ENCODE data around the gene FAM168A. TPM values are rescaled to one million over a fixed set of nuclear protein-coding genes. Genes with fewer than 3 reads are reported as not detected.

Gene FAM168A
- total RNA-seq, 1 experiment from 2014 or later, result 12.9 TPM

DNA sequence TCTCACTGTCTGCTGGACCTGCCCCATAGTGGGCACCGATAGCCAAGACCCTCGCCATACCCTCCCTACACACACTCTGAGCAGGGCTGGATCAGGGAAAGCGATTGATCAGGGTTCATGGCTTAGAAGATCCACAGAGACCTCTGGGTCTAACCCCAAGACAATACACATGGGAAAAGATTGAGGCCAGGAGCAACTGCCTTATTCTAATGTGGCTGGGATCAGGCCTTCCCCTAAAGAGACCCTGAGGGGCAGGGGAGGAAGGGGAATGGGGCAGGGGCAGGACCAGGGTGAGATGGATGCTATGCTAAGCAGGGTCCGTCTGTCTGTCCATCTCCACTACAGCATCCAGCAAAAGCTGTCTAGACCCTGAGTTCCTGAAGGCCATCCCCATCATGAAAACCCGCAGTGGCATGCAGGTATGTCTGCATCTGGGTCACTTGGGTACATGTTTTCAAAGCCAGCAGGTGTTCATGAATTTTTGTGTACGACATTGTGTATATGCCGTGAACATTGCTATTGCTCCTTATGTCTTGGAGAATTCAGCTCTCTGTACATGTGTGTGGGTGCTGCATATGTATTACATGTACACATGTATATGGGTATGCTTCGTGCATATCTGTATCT lies 237.1 kb downstream of the FAM168A start:
- H3K4me2 ChIP-seq (ENCODE audit: low read depth, low read length, poor library complexity, severe bottlenecking), result no peak overlapping the region
- H3K9me2 ChIP-seq (replicated peaks; ENCODE audit: insufficient read depth, low read length), result no peaks in the 10 kb centered on the region
- H3K27ac ChIP-seq (ENCODE audit: low read length), result no peak overlapping the region
- H3K9me3 ChIP-seq (ENCODE audit: low read length), result no peaks in the 10 kb centered on the region
- peaks cover 1% of the 10 kb centered on the region for H3K4me1 ChIP-seq (ENCODE audit: low read length)
- no peaks in the 10 kb centered on the region for H3K79me2 ChIP-seq (ENCODE audit: low read length)
- H4K20me1 ChIP-seq (ENCODE audit: insufficient read depth, low read depth, low read length), result no peaks in the 10 kb centered on the region
- H3K36me3 ChIP-seq (ENCODE audit: insufficient read depth, low read length), result no peaks in the 10 kb centered on the region
- H2AFZ ChIP-seq (ENCODE audit: low read length), result no peak overlapping the region
- H3K9ac ChIP-seq (ENCODE audit: low read length), result no peak overlapping the region
- H3K27me3 ChIP-seq (ENCODE audit: low read length), result no peaks in the 10 kb centered on the region
- no peak overlapping the region for H3K4me3 ChIP-seq (ENCODE audit: low read length)
- no peak for DNase-seq

DNA sequence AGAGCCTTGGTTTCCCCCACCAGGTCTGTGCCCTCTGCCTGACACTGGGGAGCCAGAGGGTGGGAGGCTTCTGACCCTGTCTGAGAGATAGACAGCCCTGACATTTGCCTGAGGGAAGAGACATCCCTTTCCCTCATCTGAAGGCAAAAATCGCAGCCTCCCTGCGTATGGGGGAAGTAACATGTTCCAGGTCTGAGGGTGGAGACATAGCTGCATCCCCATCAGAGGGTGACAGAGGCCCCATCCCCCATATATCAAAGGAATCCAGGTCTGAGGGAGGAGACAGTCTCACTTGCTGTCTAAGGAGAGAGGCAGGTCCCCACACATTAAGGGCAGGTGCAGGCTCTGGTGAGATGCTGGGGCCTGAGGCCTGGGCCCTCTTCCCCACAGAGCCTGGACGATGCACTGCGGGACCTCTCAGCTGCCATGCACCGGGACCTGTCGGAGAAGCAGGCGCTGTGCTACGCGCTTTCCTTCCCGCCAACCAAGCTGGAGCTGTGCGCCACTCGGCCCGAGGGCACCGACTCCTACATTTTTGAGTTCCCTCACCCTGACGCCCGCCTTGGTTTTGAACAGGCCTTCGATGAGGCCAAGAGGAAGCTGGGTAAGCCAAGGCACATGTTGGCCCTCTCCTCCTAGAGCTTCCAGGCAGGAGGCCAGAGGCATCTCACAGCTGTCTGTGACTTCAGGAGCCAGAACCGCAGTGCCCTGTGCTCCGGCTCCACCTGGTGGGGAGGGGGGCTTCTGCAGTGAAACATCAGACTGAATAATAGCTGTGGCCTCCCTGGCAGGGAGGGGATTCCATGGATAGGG lies 237.8 kb downstream of the FAM168A start:
- Histone ChIP-seq H4K20me1 (ENCODE audit: insufficient read depth, low read depth, low read length) (no peaks in the 10 kb centered on the region), H3K27me3 (ENCODE audit: low read length) (no peaks in the 10 kb centered on the region), H3K9me3 (ENCODE audit: low read length) (no peaks in the 10 kb centered on the region), H3K4me2 (ENCODE audit: low read depth, low read length, poor library complexity, severe bottlenecking) (no peak overlapping the region), H3K36me3 (ENCODE audit: insufficient read depth, low read length) (no peaks in the 10 kb centered on the region), H3K9me2 (replicated peaks; ENCODE audit: insufficient read depth, low read length) (no peaks in the 10 kb centered on the region), H3K9ac (ENCODE audit: low read length) (no peak overlapping the region), H3K4me1 (ENCODE audit: low read length) (no peaks in the 10 kb centered on the region), H2AFZ (ENCODE audit: low read length) (no peak overlapping the region), H3K79me2 (ENCODE audit: low read length) (no peaks in the 10 kb centered on the region), H3K27ac (ENCODE audit: low read length) (no peak overlapping the region), H3K4me3 (ENCODE audit: low read length) (no peak overlapping the region)
- DNase-seq, result peak; percentile 60

DNA sequence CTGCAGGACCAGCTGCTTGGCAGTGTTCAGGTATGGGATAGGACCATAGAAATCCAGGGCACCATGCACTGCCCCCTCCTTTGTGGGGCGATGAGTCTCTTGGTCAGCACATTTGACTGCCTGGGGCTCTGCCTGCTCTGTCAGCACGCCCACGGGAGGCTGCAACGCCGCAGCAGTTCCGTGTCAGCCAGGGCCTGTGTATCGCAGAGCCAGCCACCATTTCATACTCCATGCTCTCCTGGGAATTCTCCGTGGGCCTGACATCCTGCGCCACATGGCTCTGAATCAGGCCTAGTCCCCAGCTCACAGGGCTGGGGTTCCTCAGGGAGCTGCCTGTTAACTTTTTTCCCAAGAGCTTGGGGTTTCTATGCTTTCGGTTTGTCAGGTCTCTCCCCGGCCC lies 238.6 kb downstream of the FAM168A start:
- no peaks in the 10 kb centered on the region for H3K79me2 ChIP-seq (ENCODE audit: low read length)
- no peak overlapping the region for H3K4me3 ChIP-seq (ENCODE audit: low read length)
- DNase-seq, result no peak
- no peak overlapping the region for H3K9ac ChIP-seq (ENCODE audit: low read length)
- H3K9me3 ChIP-seq (ENCODE audit: low read length), result no peaks in the 10 kb centered on the region
- no peak overlapping the region for H3K27ac ChIP-seq (ENCODE audit: low read length)
- no peak overlapping the region for H3K4me2 ChIP-seq (ENCODE audit: low read depth, low read length, poor library complexity, severe bottlenecking)
- H3K27me3 ChIP-seq (ENCODE audit: low read length), result no peaks in the 10 kb centered on the region
- H3K4me1 ChIP-seq (ENCODE audit: low read length), result no peaks in the 10 kb centered on the region
- H4K20me1 ChIP-seq (ENCODE audit: insufficient read depth, low read depth, low read length), result no peaks in the 10 kb centered on the region
- H3K9me2 ChIP-seq (replicated peaks; ENCODE audit: insufficient read depth, low read length), result no peaks in the 10 kb centered on the region
- H3K36me3 ChIP-seq (ENCODE audit: insufficient read depth, low read length), result no peaks in the 10 kb centered on the region
- H2AFZ ChIP-seq (ENCODE audit: low read length), result no peak overlapping the region

DNA sequence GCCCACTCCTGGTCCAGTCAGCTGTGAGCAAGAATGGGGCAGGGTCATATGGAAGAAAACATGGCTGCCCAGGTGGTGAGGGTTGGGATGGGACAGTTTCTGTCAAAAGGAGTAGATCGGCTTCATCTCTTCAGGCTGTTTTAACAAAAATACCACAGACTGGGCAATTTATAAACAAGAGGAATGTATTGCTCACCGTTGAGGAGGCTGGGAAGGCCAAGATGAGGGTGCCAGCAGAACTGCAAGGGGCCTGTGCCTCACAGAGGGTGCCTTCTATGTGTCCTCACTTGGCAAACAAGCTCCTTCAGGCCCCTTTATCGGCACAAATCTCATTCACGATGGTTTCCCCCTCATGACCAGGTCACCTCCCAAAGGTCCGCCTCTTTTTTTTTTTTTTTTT lies 239.8 kb downstream of the FAM168A start:
- H3K9me3 ChIP-seq (ENCODE audit: low read length), result no peaks in the 10 kb centered on the region
- H3K27ac ChIP-seq (ENCODE audit: low read length), result no peak overlapping the region
- H3K79me2 ChIP-seq (ENCODE audit: low read length), result no peaks in the 10 kb centered on the region
- no peaks in the 10 kb centered on the region for H3K4me1 ChIP-seq (ENCODE audit: low read length)
- H3K36me3 ChIP-seq (ENCODE audit: insufficient read depth, low read length), result no peaks in the 10 kb centered on the region
- H3K4me3 ChIP-seq (ENCODE audit: low read length), result no peak overlapping the region
- no peak overlapping the region for H3K4me2 ChIP-seq (ENCODE audit: low read depth, low read length, poor library complexity, severe bottlenecking)
- DNase-seq, result no peak
- no peak overlapping the region for H3K9ac ChIP-seq (ENCODE audit: low read length)
- no peaks in the 10 kb centered on the region for H4K20me1 ChIP-seq (ENCODE audit: insufficient read depth, low read depth, low read length)
- no peaks in the 10 kb centered on the region for H3K9me2 ChIP-seq (replicated peaks; ENCODE audit: insufficient read depth, low read length)
- no peaks in the 10 kb centered on the region for H3K27me3 ChIP-seq (ENCODE audit: low read length)
- no peak overlapping the region for H2AFZ ChIP-seq (ENCODE audit: low read length)

DNA sequence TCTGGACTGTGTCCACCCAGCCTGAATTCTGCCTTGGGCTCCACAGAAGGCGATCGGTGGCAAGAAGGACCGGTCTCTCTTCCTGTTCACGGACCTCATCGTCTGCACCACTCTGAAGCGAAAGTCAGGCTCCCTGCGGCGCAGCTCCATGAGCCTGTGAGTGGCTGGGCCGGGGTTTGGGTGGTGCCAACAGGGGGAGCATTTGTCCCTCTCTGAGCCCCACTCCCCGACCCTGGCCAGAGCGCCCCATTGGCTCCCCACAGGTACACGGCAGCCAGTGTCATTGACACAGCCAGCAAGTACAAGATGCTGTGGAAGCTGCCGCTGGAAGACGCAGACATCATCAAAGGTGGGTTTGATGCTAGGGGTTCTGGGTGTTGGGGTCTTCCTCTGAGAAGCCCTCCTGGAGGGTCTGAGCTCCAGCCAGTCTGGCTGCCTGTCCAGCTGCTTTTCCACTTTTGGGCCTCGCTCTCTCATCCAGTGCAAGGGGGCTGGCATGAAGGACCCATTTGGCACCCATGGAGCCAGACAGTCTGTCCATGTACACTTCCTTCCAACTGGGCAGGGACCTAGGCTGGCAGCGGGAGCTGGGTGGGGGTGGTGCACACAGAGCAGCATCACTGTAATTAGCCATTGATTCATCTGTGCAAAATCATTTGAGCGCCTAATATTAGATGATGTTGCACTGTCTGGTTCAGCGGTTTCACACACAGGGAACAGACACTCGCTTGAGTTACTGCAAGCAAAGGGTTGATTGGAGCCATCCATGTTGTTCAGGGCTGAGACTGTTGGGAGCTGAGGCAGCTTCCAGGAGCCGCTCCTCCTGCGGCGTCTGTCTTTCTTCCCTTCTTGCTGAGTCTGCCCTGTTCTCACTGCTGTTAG lies 240.7 kb downstream of the FAM168A start:
- Histone ChIP-seq H3K79me2 (ENCODE audit: low read length) (no peaks in the 10 kb centered on the region), H3K4me3 (ENCODE audit: low read length) (no peak overlapping the region)

DNA sequence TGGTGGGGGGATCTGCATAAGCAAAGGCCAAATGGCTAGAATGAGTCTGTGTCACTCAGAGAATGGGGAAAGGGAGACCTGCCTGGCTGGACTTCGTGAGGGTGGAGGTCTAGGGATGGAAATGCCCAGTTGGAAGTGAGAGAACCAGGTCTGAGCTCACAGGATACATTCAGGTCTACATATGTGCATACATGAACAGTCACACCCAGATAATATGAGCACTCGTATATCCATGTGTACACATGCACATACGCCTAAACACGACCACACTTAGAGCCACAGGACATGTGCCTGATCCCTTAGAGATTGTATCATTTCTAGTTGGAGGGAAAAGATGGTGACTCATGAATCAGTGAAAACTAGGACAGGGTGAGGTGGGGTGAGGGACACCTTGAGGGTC lies 242.8 kb downstream of the FAM168A start:
- DNase-seq, result no peak
- Histone ChIP-seq H3K4me3 (ENCODE audit: low read length) (no peak overlapping the region), H3K27me3 (ENCODE audit: low read length) (no peaks in the 10 kb centered on the region), H3K36me3 (ENCODE audit: insufficient read depth, low read length) (no peaks in the 10 kb centered on the region), H3K27ac (ENCODE audit: low read length) (no peak overlapping the region), H3K9me3 (ENCODE audit: low read length) (no peaks in the 10 kb centered on the region), H3K9ac (ENCODE audit: low read length) (no peak overlapping the region), H3K4me2 (ENCODE audit: low read depth, low read length, poor library complexity, severe bottlenecking) (no peak overlapping the region), H4K20me1 (ENCODE audit: insufficient read depth, low read depth, low read length) (0 out of 2 replicates have a peak, but pooled peaks cover 5% of the 10 kb centered on the region), H3K4me1 (ENCODE audit: low read length) (no peaks in the 10 kb centered on the region), H2AFZ (ENCODE audit: low read length) (no peak overlapping the region), H3K79me2 (ENCODE audit: low read length) (no peaks in the 10 kb centered on the region), H3K9me2 (replicated peaks; ENCODE audit: insufficient read depth, low read length) (no peaks in the 10 kb centered on the region)

More for the DNA sequence above, 240.7 kb downstream of the FAM168A start:
- no peak overlapping the region for H2AFZ ChIP-seq (ENCODE audit: low read length)
- no peaks in the 10 kb centered on the region for H3K9me2 ChIP-seq (replicated peaks; ENCODE audit: insufficient read depth, low read length)
- H4K20me1 ChIP-seq (ENCODE audit: insufficient read depth, low read depth, low read length), result no peaks in the 10 kb centered on the region
- no peaks in the 10 kb centered on the region for H3K36me3 ChIP-seq (ENCODE audit: insufficient read depth, low read length)
- H3K9me3 ChIP-seq (ENCODE audit: low read length), result no peaks in the 10 kb centered on the region
- H3K9ac ChIP-seq (ENCODE audit: low read length), result no peak overlapping the region
- H3K27me3 ChIP-seq (ENCODE audit: low read length), result no peaks in the 10 kb centered on the region
- DNase-seq, result no peak
- no peak overlapping the region for H3K27ac ChIP-seq (ENCODE audit: low read length)
- H3K4me2 ChIP-seq (ENCODE audit: low read depth, low read length, poor library complexity, severe bottlenecking), result no peak overlapping the region
- no peaks in the 10 kb centered on the region for H3K4me1 ChIP-seq (ENCODE audit: low read length)

DNA sequence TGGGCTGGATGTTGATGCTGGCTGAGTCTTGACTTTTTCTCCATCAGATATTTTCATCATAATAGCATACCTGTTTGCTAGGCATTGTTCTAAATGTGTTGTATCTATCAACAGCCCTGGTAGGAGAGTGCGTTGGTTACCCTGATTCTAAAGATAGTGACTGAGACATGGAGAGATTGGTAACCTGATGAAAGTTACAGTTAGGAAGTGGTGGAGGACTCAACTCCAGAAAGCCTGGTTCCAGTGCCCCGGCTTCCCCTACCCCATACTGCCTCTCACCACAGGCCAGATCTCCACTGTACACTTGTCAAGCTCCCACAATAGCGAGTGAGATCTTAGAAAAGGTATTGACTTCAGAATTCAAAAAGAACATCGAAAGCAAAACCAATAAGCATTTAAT lies 244.5 kb downstream of the FAM168A start:
- Histone ChIP-seq H3K9me2 (replicated peaks; ENCODE audit: insufficient read depth, low read length) (no peaks in the 10 kb centered on the region), H3K4me2 (ENCODE audit: low read depth, low read length, poor library complexity, severe bottlenecking) (no peak overlapping the region), H4K20me1 (ENCODE audit: insufficient read depth, low read depth, low read length) (0 out of 2 replicates have a peak, but pooled peaks cover 5% of the 10 kb centered on the region), H3K4me1 (ENCODE audit: low read length) (no peaks in the 10 kb centered on the region), H3K27me3 (ENCODE audit: low read length) (no peaks in the 10 kb centered on the region), H3K4me3 (ENCODE audit: low read length) (no peak overlapping the region), H3K27ac (ENCODE audit: low read length) (no peak overlapping the region), H3K79me2 (ENCODE audit: low read length) (no peaks in the 10 kb centered on the region), H3K9ac (ENCODE audit: low read length) (no peak overlapping the region), H2AFZ (ENCODE audit: low read length) (no peak overlapping the region), H3K9me3 (ENCODE audit: low read length) (no peaks in the 10 kb centered on the region), H3K36me3 (ENCODE audit: insufficient read depth, low read length) (no peaks in the 10 kb centered on the region)
- no peak for DNase-seq

All from Karpas-422 (cell line).